Heart right ventricle (tissue), 16 donors: Measurements from ENCODE around the gene CIDEA. TPM values are rescaled to one million over a fixed set of nuclear protein-coding genes. Genes with fewer than 3 reads are reported as not detected.
A peak's percentile ranks its signal among the peaks of the same experiment; 100 is the strongest.

Experiments used
- ATAC-seq, 8 donors: fragments of 200-7000 bp; cut with Tn5 transposase; one replicate each; pipeline ENCODE4 v1.9.1; 2020; ENCODE audit warnings: mild to moderate bottlenecking in 8 of 8, moderate library complexity in 8 of 8, moderate number of reproducible peaks in 1 of 8
- DNase-seq, 2 donors: peaks; one replicate each; pipeline ENCODE4 v3.0.0-alpha.2; 2020
- H3K27ac ChIP-seq, 10 donors: fragments of 200-600 bp; sonication (generic) in 2 of 10; one replicate each; pipeline versions ENCODE4 v1.5.0 to v1.8.0; 2020 to 2022; ENCODE audit warnings: mild to moderate bottlenecking in 3 of 10
- H3K27me3 ChIP-seq, 7 donors: fragments of 200-600 bp; one replicate each; pipeline ENCODE4 v1.8.0; 2021 to 2022; ENCODE audit warnings: mild to moderate bottlenecking in 2 of 7
- H3K36me3 ChIP-seq, 9 donors: fragments of 200-600 bp; sonication (generic) in 1 of 9; one replicate each; pipeline versions ENCODE4 v1.5.0 to v1.8.0; 2020 to 2022; ENCODE audit warnings: mild to moderate bottlenecking in 2 of 9
- H3K4me1 ChIP-seq, 9 donors: fragments of 200-600 bp; sonication (generic) in 1 of 9; one replicate each; pipeline versions ENCODE4 v1.5.0 to v1.8.0; 2020 to 2022; ENCODE audit warnings: mild to moderate bottlenecking in 4 of 9
- H3K4me3 ChIP-seq, 10 donors: fragments of 200-600 bp; sonication (generic) in 2 of 10; one replicate each; pipeline versions ENCODE4 v1.5.0 to v1.8.0; 2020 to 2022; ENCODE audit warnings: mild to moderate bottlenecking in 7 of 10, moderate library complexity in 2 of 10
- H3K9me3 ChIP-seq, 11 donors: fragments of 200-600 bp in 10 of 11; sonication (generic) in 2 of 11; one replicate each; pipeline versions ENCODE4 v1.5.0 to v1.8.0; 2013 to 2022; ENCODE audit warnings: mild to moderate bottlenecking in 2 of 11, control low read depth in 1 of 11, moderate library complexity in 1 of 11
- WGBS, 2 donors: extraction: QIAGEN DNeasy Blood & Tissue Kit; methylation state at CpG; one replicate each; pipeline ENCODE4 v1.1.7; 2013; ENCODE audit warnings: inconsistent platforms in 1 of 2; 5-methylcytosine and 5-hydroxymethylcytosine counted together
- intact Hi-C, 10 donors: fragments of 100-400 bp; cut with DNase I; formaldehyde crosslinking; loops; one replicate each; pipeline versions ENCODE4 v1.11.1 to v1.14.2; 2022
- polyA plus RNA-seq, 2 donors: library from polyadenylated mRNA; stranded (reverse); fragments of 200-250 nt; gene quantifications; one replicate each; pipeline ENCODE4 v1.2.3, GENCODE V29; 2013
- total RNA-seq, 10 donors: library from RNA; stranded (reverse); fragmentation: NEBNext Ultra II Directional in 3 of 10; extraction: Animal tissue kit (Norgen Biotek cat#: 25700) in 3 of 10; gene quantifications; one replicate each; pipeline versions ENCODE4 v1.2.1 to v1.2.4, GENCODE V29; 2021 to 2023
- TF ChIP-seq, protein P1 (sequence below), 9 donors: fragments of 200-600 bp; sonication (generic) in 2 of 9; IDR thresholded peaks; one replicate each; pipeline versions ENCODE4 v1.5.0 to v1.8.0; 2021 to 2022; ENCODE audit warnings: antibody characterized with exemption in 9 of 9, mild to moderate bottlenecking in 5 of 9, moderate library complexity in 1 of 9
- donor health status: Arrhythmogenic right ventricular cardiomyopathy.
- donor health status: ischemic (EF 13 %, LVEDD 7.1; RV severe dilation, severe dysfunction).
- donor health status: healthy with polysubstance abuse.
- donor health status: DM: no; HTN: yes; CAD: no.
- donor health status: DM: no; HTN: no; CAD: no.
- donor health status: ischemic (EF 25% LVEDD 6.9; RV normal size, moderate dysfunction).
- donor health status: ischemic (EF 25% LVEDD 5.7; RV mildly dilated, moderate dysfunction).
- donor health status: healthy.
- donor health status: DM: yes; HTN: yes; CAD: no.
- donor health status: Ischemic cardiomyopathy.
- donor health status: ischemic (EF 35%, LVEDD 5.7; RV mildly dilated, moderate dysfunction).
- donor health status: nonischemic (EF 11% LVEDD 7.7; RV severe dilation, severe dysfunction).
- donor health status: DM: yes; HTN: yes; CAD: no.
- donor health status: PGD.
- donor health status: ischemic (EF 29% LVEDD 5.4; RV normal size, mild dysfunction).
- donor health status: nonischemic (EF 23%, LVEDD 6.1; RV moderate dilation, normal function).

CIDEA gene
- total and polyA plus RNA-seq, 12 donors, result 0.37 to 6.8 (median 1.4) TPM; not detected in 2

DNA sequence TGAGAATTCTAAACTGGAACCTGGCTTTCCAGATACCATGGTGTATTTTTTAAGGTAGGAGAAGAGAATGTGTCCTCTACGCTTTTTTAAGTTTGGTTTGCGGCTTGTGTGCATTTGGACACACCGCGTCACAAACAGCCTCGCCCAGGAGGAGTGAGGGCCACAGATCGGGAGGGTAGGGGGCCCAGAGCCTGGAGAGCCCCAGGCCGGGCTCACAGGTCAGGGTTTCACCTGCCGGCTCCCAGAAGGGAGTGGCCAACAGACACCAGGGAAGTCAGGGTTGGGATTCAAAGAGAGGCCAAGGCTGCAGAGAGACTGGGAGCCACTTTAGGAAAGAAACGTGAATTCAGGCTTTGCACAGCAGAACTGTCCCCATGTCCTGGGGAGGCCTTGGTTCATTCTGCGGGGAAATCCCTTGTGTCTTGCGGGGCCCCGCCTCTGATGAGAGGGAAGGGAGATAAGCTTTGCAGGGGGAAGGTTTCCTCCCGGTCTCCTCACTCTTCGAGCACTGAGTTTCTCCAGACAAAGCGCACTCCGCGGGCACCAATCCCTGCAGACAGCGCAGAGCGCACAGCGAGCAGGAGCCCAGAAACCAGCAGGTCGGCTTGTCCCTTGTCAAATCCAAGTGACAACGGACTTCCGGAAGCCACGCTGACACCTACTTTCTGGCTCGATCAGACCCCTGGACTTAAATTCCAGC, 51.9 kb downstream of the CIDEA start:
- Histone ChIP-seq H3K4me1 (peaks cover 5 to 41% (median 29%) of the 10 kb centered on the region in 9 donors), H3K4me3 (peak overlapping the region in 3 of 10 donors; percentile 79 to 92 (median 83))
- 75 to 80% methylated on average over 25 of the region's 25 CpGs for WGBS, 2 donors

DNA sequence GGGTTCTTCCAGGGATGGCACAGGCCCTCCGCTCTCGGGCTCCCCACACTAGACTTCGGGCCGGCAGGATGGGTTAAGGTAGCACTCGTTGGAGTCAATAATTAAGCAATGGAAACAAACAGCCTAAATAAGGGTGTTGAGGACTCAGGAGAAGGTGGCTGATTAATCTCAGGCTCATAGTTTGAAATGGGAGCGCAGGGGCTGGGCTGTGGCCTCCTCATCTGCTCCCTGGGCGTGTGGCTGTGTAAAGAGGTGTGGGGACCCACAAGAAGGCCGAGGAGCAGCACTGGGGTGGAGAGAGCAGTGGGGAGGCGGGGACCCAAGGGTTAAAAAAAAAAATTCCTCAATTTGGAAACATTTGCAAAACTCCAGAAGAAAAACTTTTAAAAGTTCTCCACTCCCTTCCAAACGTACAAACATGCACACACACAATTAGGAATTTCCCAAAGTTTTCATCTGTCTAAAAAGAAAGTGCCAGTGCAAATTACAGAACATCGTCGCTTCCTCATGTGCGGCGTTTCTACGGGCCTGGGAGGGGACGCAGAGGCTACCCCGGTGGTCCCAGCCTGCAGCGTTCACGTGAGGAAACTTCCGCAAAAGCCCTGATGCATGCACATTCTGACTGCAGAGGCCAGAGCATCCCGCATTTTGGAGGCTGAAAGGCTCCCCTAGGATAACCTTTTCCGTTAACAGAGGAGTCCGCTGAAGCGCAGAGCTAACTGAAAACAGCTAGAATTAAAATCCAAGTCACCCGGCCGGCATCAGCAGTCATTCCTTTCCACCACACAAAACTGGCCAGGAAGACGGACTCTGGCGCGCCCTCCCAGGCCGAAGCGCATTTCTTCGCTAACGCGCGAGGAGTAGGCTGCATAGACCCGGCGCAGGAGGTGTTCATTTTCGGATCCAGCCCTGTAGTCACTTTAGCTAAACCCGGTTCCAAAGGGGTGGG, 52.9 kb downstream of the CIDEA start:
- WGBS, 2 donors, result 30 to 34% methylated on average over 39 of the region's 39 CpGs
- intact Hi-C loops, result loop anchor here in 4 of 10 donors (1.0 to 5.0 kb wide), 2 partner anchors 35 kb away; no protein-coding TSS in a partner anchor
- DNase-seq (peak; percentile 64 to 66), ATAC-seq (peak; percentile 29 to 60 (median 48))
- TF ChIP-seq, protein P1, sequence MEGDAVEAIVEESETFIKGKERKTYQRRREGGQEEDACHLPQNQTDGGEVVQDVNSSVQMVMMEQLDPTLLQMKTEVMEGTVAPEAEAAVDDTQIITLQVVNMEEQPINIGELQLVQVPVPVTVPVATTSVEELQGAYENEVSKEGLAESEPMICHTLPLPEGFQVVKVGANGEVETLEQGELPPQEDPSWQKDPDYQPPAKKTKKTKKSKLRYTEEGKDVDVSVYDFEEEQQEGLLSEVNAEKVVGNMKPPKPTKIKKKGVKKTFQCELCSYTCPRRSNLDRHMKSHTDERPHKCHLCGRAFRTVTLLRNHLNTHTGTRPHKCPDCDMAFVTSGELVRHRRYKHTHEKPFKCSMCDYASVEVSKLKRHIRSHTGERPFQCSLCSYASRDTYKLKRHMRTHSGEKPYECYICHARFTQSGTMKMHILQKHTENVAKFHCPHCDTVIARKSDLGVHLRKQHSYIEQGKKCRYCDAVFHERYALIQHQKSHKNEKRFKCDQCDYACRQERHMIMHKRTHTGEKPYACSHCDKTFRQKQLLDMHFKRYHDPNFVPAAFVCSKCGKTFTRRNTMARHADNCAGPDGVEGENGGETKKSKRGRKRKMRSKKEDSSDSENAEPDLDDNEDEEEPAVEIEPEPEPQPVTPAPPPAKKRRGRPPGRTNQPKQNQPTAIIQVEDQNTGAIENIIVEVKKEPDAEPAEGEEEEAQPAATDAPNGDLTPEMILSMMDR (IDR thresholded peaks at IDR 0.05), result peak in 1 of 9 donors; percentile 26
- Histone ChIP-seq H3K4me3 (peak overlapping the region; percentile 67 to 95 (median 82)), H3K27ac (peak overlapping the region; percentile 94 to 100 (median 99)), H3K9me3 (peaks cover 0 to 7% (median 2%) of the 10 kb centered on the region in 11 donors), H3K36me3 (peaks cover 0 to 25% (median 16%) of the 10 kb centered on the region in 9 donors), H3K4me1 (peaks cover 5 to 44% (median 29%) of the 10 kb centered on the region in 9 donors), H3K27me3 (peaks cover 0 to 29% (median 0%) of the 10 kb centered on the region in 7 donors)

More for the DNA sequence above, 51.9 kb downstream of the CIDEA start:
- Histone ChIP-seq H3K9me3 (no peaks in the 10 kb centered on the region), H3K27ac (peak overlapping the region in 2 of 10 donors; percentile 97 to 100), H3K36me3 (peaks cover 0 to 16% (median 7%) of the 10 kb centered on the region in 9 donors), H3K27me3 (peaks cover 0 to 29% (median 0%) of the 10 kb centered on the region in 7 donors)
- TF ChIP-seq, protein P1 (IDR thresholded peaks at IDR 0.05), result no peak
- ATAC-seq (no peak), DNase-seq (no peak)
- intact Hi-C loops, result loop anchor here in 3 of 10 donors (5.0 kb wide), 1 partner anchor 34 kb away; no protein-coding TSS in a partner anchor

DNA sequence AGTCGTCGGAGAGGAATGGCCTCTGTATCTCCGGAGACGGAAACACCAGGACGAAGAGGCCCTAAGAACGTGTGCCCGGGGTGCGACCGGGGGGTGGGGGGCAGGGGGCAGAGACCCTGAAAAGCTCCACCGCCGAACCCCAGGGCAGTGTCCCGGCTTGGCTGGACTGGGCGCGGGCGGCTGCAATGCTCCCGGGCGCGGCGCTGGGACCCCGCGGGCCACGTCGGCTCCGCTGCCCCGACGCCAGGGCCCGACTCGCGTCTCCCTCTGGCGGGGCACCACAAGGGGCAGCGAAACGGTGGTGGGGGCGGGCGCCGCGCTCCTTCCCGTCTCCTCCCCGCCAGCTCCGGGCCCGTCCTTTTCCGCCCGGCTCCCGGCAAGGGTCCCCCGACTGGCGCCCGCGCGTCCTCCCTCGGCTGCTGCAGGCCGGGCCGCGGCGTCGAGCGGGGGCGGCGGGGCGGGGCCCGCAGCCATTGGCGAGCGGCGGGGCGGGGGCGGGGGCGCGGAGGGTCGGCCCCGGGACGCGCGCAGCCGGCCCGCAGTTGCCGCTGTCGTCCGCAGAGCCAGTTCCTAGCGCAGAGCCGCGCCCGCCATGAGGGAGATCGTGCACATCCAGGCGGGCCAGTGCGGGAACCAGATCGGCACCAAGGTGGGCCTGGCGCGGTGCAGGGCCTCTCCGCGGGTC, 53.7 kb downstream of the CIDEA start, which contains the start of gene TUBB6:
Gene TUBB6 (plus strand): TSS at position 541 of the 685 bp plus-strand sequence. CDS start 52 bp downstream, at position 593.
- ATAC-seq (peak; percentile 60 to 86 (median 72)), DNase-seq (peak; percentile 81 to 84)
- TF ChIP-seq, protein P1 (IDR thresholded peaks at IDR 0.05), result peak in 2 of 9 donors; percentile 4 to 15
- Histone ChIP-seq H3K4me3 (peak within 1 kb of the TSS; percentile 67 to 95 (median 82)), H3K9me3 (peaks cover 0 to 13% (median 7%) of the 10 kb centered on the region in 11 donors), H3K27ac (peak within 1 kb of the TSS; percentile 94 to 100 (median 99)), H3K36me3 (peaks cover 0 to 33% (median 22%) of the 10 kb centered on the region in 9 donors), H3K4me1 (peaks cover 5 to 44% (median 29%) of the 10 kb centered on the region in 9 donors), H3K27me3 (peaks cover 0 to 29% (median 0%) of the 10 kb centered on the region in 7 donors)
- intact Hi-C loops, result loop anchor here in 4 of 10 donors (1.0 to 5.0 kb wide), 3 partner anchors 36 to 69 kb away; partner anchors contain the start of gene AFG3L2 (in 1 of the 4)
- WGBS, 2 donors, result 1% methylated on average over 72 to 88 of the region's 88 CpGs
